A673 (cell line): ENCODE results near the gene BCL7A. TPM values are rescaled to one million over a fixed set of nuclear protein-coding genes. Genes with fewer than 3 reads are reported as not detected.

Source experiments
- BruUV-seq: library from RNA; stranded (reverse); fragments of 400-500 nt; replicated peaks from 2 replicates; lab custom pipeline; 2021; lab: Mats Ljungman, UMichigan
- CTCF ChIA-PET: fragments of 300-600 bp; sonication (Branson Sonifier 250); formaldehyde crosslinking; loops from one replicate; lab custom pipeline; 2022; ENCODE audit warnings: antibody characterized with exemption; lab: Charles Lee
- POLR2A ChIA-PET: fragments of 300-600 bp; sonication (Branson Sonifier 250); formaldehyde crosslinking; loops from one replicate; lab custom pipeline; 2022; ENCODE audit warnings: antibody characterized with exemption; ENCODE audit not compliant: low non-redundant PET; lab: Charles Lee
- DNase-seq: peaks from one replicate; pipeline ENCODE4 v3.0.0-alpha.2; 2015; ENCODE audit warnings: low spot score
- H3K27ac ChIP-seq: fragments of 200-600 bp; sonication (generic); 2 replicates; pipeline ENCODE4 v1.5.1; 2016; ENCODE audit warnings: mixed run types, low read depth, mild to moderate bottlenecking, mixed read lengths, antibody characterized with exemption, low read length; ENCODE audit not compliant: poor library complexity, severe bottlenecking
- H3K27me3 ChIP-seq: fragments of 200-600 bp; sonication (generic); replicated peaks from 2 replicates; pipeline ENCODE4 v1.6.1; 2017; ENCODE audit warnings: mixed run types, low read depth, mild to moderate bottlenecking, mixed read lengths, antibody characterized with exemption, low read length; ENCODE audit not compliant: insufficient read depth, poor library complexity
- H3K36me3 ChIP-seq: fragments of 200-600 bp; sonication (generic); 2 replicates; pipeline ENCODE4 v1.6.1; 2016; ENCODE audit warnings: mixed run types, mild to moderate bottlenecking, mixed read lengths, antibody characterized with exemption, low read length; ENCODE audit not compliant: insufficient read depth, poor library complexity, severe bottlenecking
- H3K4me1 ChIP-seq: fragments of 200-600 bp; sonication (generic); 2 replicates; pipeline ENCODE4 v1.6.1; 2017; ENCODE audit warnings: mixed run types, mild to moderate bottlenecking, mixed read lengths, antibody characterized with exemption, low read length; ENCODE audit not compliant: insufficient read depth, poor library complexity, severe bottlenecking
- H3K4me3 ChIP-seq: fragments of 200-600 bp; sonication (generic); 2 replicates; pipeline ENCODE4 v1.5.1; 2016; ENCODE audit warnings: low read depth, mixed run types, mild to moderate bottlenecking, mixed read lengths, low read length; ENCODE audit not compliant: poor library complexity, severe bottlenecking
- H3K9me3 ChIP-seq: fragments of 200-600 bp; sonication (generic); 2 replicates; pipeline ENCODE4 v1.6.1; 2016; ENCODE audit warnings: mixed run types, low read depth, mild to moderate bottlenecking, mixed read lengths, antibody characterized with exemption, low read length; ENCODE audit not compliant: poor library complexity, severe bottlenecking
- CTCF ChIP-seq: fragments of 300-800, 200-600 bp; sonication (generic); conservative IDR thresholded peaks from 2 replicates; pipeline ENCODE4 v1.5.1; 2017; ENCODE audit warnings: low read depth, mild to moderate bottlenecking, antibody characterized with exemption, low read length, moderate library complexity, mixed read lengths
- EZH2 ChIP-seq: fragments of 200-600 bp; sonication (generic); IDR thresholded peaks from 2 replicates; pipeline ENCODE4 v1.6.1; 2017; ENCODE audit warnings: borderline replicate concordance, low read depth, mild to moderate bottlenecking, mixed read lengths, antibody characterized with exemption, low read length; ENCODE audit not compliant: poor library complexity, severe bottlenecking
- intact Hi-C: fragments of 100-400 bp; cut with micrococcal nuclease; formaldehyde crosslinking; loops from one replicate; pipeline ENCODE4 v1.10.0; 2022; ENCODE audit not compliant: unreplicated experiment
- total RNA-seq: library from RNA; stranded (reverse); gene quantifications from 2 replicates; pipeline ENCODE4 v1.2.3, GENCODE V29; 2021

BCL7A gene
- total RNA-seq, 1 experiment from 2014 or later = 40.7 TPM

- H3K36me3 ChIP-seq = peaks cover 19% of the 10 kb centered on the region
- TF ChIP-seq EZH2 (no peak), CTCF (no peak)
- POLR2A ChIA-PET = no interaction called here
- BruUV-seq = no TSS peak
- CTCF ChIA-PET = no interaction called here
- no peak for DNase-seq
- no peaks in the 10 kb centered on the region for H3K27me3 ChIP-seq
- peak overlapping the region; percentile 53 for H3K27ac ChIP-seq
- H3K9me3 ChIP-seq = no peaks in the 10 kb centered on the region
- H3K4me1 ChIP-seq = peaks cover 13% of the 10 kb centered on the region
- H3K4me3 ChIP-seq = no peak overlapping the region
- intact Hi-C loops = no loop called here
Measured at GRCh38 chr12:122063694-122064024, 42.0 kb downstream of the BCL7A start.

GRCh38 chr12:122064025-122064777 lies 42.5 kb downstream of the BCL7A start:
- no peaks in the 10 kb centered on the region for H3K9me3 ChIP-seq
- no peaks in the 10 kb centered on the region for H3K27me3 ChIP-seq
- ChIA-PET POLR2A (no interaction called here), CTCF (no interaction called here)
- TF ChIP-seq EZH2 (no peak), CTCF (peak; percentile 70)
- H3K36me3 ChIP-seq = peaks cover 15% of the 10 kb centered on the region
- peaks cover 13% of the 10 kb centered on the region for H3K4me1 ChIP-seq
- H3K27ac ChIP-seq = peak overlapping the region; percentile 30
- BruUV-seq = TSS peak; percentile 62
- no peak overlapping the region for H3K4me3 ChIP-seq
- peak; percentile 97 for DNase-seq
- intact Hi-C loops = no loop called here

- POLR2A ChIA-PET = no interaction called here
- no peak overlapping the region for H3K4me3 ChIP-seq
Measured at GRCh38 chr12:122064780-122065588, 43.3 kb downstream of the BCL7A start.

More at GRCh38 chr12:122064780-122065588, 43.3 kb downstream of the BCL7A start:
- TF ChIP-seq EZH2 (no peak), CTCF (no peak)
- Histone ChIP-seq H3K9me3 (no peaks in the 10 kb centered on the region), H3K27me3 (no peaks in the 10 kb centered on the region), H3K27ac (peak overlapping the region; percentile 30), H3K4me1 (peaks cover 13% of the 10 kb centered on the region), H3K36me3 (peaks cover 8% of the 10 kb centered on the region)
- peak; percentile 60 for DNase-seq
- intact Hi-C loops = no loop called here
- CTCF ChIA-PET = no interaction called here
- BruUV-seq = no TSS peak
